HG02938 (cell line): Measurements from ENCODE around the gene INHA.

Experiments
- ATAC-seq: cut with Tn5 transposase; IDR thresholded peaks from one replicate; pipeline ENCODE4 v1.9.1; 2021; ENCODE audit warnings: mild to moderate bottlenecking, moderate library complexity; ENCODE audit not compliant: unreplicated experiment

Gene INHA

GRCh38 chr2:219557791-219558785 lies 14.0 kb upstream of the INHA start:
- ATAC-seq: no peak

GRCh38 chr2:219559156-219559915 lies 12.8 kb upstream of the INHA start:
- no peak for ATAC-seq

- ATAC-seq: peak; percentile 49
These were observed 11.8 kb upstream of the INHA start for GRCh38 chr2:219560037-219560892.

DNA sequence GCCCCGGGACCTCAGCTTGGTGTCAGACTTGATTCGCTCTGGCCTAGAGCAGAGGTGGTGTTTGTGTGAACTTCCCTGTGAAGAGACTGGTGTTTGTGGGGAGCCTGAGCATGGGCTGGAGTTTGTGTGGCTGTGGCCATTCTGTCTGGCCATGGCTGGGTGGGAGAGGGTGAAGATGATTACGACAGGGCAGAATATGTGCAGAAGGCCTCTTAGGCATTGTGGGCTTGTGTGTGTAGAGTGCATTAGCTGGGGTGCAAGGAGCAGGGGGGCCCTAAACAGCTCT lies 11.3 kb upstream of the INHA start:
- no peak for ATAC-seq

- ATAC-seq: no peak
These were observed 10.7 kb upstream of the INHA start for GRCh38 chr2:219561179-219562048.

- ATAC-seq: no peak
These were observed 9.8 kb upstream of the INHA start for GRCh38 chr2:219562049-219563020.

GRCh38 chr2:219563271-219563928 lies 8.7 kb upstream of the INHA start:
- no peak for ATAC-seq

GRCh38 chr2:219565130-219566080 lies 6.7 kb upstream of the INHA start:
- no peak for ATAC-seq

DNA sequence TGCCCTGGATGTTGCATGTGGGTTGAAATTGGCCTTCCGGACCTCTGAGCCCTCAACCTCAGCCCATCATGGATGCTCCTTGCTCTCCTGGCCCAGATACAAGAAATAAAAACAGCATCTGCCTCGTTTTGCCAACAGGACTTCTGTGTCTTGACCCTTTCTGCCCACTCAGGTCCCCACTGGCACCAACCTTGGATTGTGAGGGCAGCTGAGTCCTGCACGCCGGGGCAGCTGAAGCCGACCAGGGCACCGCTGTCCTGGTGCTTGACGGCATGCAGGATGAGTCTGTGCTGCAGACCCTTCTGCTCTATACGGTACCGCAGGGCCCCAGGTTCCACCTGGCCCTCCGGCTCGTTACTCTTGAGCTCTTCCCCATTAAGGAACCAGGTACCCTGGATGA lies 5.5 kb upstream of the INHA start:
- no peak for ATAC-seq

- ATAC-seq: no peak
These were observed 5.0 kb upstream of the INHA start for GRCh38 chr2:219567131-219567530.

DNA sequence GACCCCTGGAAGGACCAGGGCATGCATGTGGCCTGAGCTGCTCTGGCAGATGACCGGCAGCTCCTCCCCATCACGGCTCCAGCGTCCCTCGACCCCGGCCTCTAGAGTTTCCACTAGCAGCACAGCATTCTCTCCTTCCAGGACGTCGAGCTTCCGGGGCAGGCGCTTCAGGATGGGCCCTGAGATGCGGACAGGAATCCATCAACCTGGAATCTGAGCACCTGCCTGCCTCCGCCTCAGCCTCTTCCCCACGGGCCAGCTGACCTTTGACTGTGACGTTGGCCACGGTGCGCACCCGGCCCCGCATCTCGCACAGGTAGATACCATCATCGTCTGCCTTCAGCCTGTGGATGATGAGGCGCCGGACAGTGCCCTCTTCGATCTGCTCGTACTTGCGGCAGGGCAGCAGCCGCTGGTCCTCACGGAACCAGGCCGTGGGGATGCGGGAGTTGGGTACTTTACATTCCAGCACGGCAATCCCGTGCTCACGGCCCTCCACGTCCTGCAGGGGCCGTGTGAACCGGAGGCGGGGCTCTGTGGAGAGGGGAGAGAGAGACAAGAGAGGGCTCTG lies 4.2 kb upstream of the INHA start:
- ATAC-seq: no peak

DNA sequence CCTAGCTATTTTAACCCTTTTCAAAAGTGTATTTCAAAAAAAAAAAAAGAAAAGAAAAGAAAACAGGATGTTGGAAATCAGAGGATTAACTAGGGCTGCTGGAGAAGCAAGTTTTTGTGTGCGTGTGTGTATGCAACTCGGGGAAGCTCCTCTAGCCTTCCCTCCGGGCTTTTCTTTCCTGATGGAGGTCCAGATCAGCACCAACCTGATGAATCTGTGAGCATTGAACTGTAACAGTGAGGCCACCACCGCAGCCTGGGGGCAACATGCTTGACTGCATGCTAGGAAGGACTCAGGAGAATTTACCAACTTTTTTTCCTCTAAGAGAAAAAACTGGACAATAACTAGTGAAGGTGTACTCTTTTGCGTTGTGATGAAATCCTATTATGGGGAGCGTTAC lies 3.1 kb upstream of the INHA start:
- ATAC-seq: no peak

- ATAC-seq: no peak
These were observed 2.5 kb upstream of the INHA start for GRCh38 chr2:219569635-219570034.

DNA sequence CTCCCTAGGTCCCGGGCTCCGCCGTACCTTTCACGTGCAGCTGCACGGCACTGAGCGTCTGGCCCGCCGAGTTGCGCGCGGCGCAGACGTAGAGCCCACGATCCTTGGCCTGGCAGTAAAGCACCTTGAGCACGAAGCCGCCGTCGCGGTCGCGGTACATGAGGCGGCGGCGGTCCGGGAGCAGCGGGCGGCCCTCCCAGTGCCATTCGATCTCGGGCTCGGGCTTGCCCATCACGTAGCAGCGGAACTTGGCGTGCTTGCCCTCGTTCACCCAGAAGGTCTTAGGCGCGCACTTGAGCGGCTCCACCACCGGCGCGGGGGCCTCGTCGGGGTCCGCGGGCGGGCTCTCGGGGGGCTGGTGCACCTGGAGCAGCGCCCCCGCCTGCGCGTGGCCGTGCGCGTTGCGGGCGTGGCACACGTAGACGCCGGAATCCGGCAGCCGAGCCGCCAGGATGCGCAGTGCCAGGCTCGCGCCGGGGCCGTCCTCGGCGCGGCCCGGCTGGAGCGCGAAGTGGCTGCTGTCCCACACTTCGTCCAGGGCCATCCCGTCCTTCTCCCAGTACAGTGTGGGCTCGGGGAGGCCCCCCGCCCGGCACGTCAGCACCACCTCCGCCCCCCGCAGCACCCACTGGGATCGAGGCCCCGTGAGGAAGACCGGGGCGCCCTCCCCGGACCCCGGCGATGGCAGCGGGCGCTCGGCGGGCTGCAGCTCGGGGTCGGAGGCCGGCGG lies 1.8 kb upstream of the INHA start:
- ATAC-seq: no peak

DNA sequence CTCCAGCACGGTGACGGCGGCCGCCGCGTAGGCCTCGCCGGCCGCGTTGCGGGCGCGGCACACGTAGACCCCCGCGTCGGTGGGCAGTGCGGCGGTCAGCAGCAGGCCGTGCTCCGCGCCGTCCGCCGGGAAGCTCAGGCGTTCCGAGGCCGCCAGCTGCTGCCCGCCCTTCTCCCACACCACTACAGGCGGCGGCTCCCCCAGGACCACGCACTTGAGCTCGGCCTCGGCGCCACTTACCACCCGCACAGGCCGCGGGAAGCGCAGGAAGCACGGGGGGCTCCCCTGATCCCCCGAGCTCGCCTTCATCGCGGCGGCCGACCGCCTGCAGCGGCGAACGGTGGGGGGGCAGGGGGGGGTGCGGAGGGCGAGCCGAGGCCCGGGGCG lies 1.2 kb upstream of the INHA start:
- no peak for ATAC-seq
